GM23248 (cell line): ENCODE measurements around the gene SRC.

Source experiments
- EZH2 ChIP-seq: fragments of 200-600 bp; sonication (generic); IDR thresholded peaks from 2 replicates; pipeline ENCODE4 v1.6.1; 2018; ENCODE audit warnings: antibody characterized with exemption, mild to moderate bottlenecking; ENCODE audit not compliant: insufficient read depth, poor library complexity, severe bottlenecking
- EZH2phosphoT487 ChIP-seq: fragments of 200-600 bp; sonication (generic); IDR thresholded peaks from 2 replicates; pipeline ENCODE4 v1.6.1; 2018; ENCODE audit warnings: antibody characterized with exemption, moderate library complexity, mild to moderate bottlenecking, low read depth; ENCODE audit not compliant: insufficient read depth

DNA sequence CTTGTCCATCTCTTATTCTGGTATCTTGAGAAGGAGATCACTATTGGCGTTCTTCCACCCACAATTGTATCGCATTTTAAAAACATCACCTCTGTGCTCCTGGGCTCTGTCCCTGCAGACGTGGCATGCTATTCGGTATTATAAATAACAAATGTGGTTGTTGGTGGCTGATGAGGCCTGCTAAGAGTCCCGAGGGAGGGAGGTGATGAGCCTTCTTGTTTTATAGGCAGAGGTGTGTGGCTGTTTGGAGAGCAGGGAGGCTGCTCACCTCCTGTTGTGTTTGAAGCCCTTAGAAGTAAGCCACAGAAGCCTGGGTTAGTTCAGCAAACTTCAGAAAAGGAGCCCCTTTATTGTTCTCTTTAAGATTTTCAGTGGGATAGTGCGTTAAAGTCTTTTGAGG is 40.9 kb upstream of the SRC start:
- TF ChIP-seq EZH2 (no peak), EZH2phosphoT487 (no peak)
